Measurements from ENCODE around the gene ABLIM3. TPM values are rescaled to one million over a fixed set of nuclear protein-coding genes. Genes with fewer than 3 reads are reported as not detected.

ABLIM3 gene
- total RNA-seq, 2 experiments from 2014 or later: not detected

DNA sequence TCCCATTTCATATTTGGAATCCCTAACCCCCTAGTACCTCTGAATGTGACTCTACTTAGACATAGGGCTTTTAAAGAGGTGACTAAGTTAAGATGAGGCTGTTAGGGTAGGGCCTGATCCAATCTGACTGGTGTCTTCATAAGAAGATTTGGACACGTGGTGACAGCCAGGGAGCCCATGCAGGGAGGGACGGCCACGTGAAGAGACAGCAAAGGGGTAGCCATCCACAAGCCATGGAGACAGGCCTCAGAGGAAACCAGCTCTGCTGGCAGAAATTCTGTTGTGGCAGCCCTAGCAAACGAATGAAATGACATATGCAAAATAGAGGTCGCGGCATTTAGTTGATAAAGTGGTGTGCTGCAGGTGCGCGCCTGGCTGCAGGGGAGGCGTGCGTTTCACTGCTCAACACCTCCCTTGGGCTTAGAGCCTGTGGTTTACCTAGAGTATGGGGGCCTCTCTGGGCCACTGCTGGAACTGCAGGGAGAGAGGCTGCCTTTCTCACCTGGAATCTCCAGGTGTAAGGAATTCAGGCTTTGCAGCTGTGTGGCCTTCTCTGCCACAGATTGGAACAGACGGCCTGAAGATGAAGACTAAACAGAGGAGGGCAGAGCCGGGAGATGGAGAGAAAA, 123.3 kb downstream of the ABLIM3 start:
- H3K4me2 ChIP-seq (ENCODE audit: low read length): no peak overlapping the region
- peak; percentile 72 for DNase-seq (ENCODE audit: low spot score)

DNA sequence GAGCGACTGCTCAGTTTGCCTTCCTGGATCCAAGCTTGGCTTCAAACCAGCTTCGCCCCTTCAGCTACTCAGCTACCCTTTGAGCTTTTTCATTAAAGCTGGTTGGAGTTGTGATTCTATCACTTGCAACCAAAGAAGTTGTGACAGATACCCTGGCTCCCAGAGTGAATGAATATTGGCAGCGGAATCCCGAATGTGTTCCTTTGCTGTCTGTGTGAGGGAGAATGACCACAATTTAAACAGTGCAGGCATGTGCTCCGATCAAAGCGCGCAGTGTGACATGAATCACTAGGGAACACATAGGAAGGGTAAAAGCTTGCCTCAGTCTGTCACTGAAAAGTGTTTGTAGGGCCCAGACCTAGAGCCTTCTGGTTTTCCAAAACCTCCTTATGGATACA, 123.8 kb downstream of the ABLIM3 start:
- Histone ChIP-seq H4K20me1 (ENCODE audit: insufficient read depth, low read length) (no peaks in the 10 kb centered on the region), H3K79me2 (ENCODE audit: insufficient read depth, low read depth, low read length) (no peaks in the 10 kb centered on the region), H3K4me2 (ENCODE audit: low read length) (no peak overlapping the region), H3K9me2 (ENCODE audit: insufficient read depth, low read length) (no peaks in the 10 kb centered on the region), H3K36me3 (ENCODE audit: insufficient read depth, low read length) (no peaks in the 10 kb centered on the region), H3K4me1 (ENCODE audit: insufficient read depth, low read length, poor library complexity, severe bottlenecking) (no peaks in the 10 kb centered on the region), H3K27ac (ENCODE audit: low read depth, low read length, poor library complexity, severe bottlenecking) (no peak overlapping the region), H3K4me3 (ENCODE audit: low read depth, low read length, poor library complexity, severe bottlenecking) (no peak overlapping the region), H3K9me3 (ENCODE audit: low read length) (no peaks in the 10 kb centered on the region), H2AFZ (ENCODE audit: low read length) (no peak overlapping the region)
- ChIA-PET CTCF (ENCODE audit: unreplicated experiment) (interaction anchor here (1.0 kb wide), 1 partner anchor 10 kb away, joined by 3 read pairs; no protein-coding TSS in a partner anchor), POLR2A (no interaction called here)
- intact Hi-C loops (cut with micrococcal nuclease; ENCODE audit: unreplicated experiment): loop anchor here (5.0 kb wide), 2 partner anchors 123 to 138 kb away; partner anchors contain the start of gene ABLIM3
- no TSS peak for BruUV-seq (replicated peaks)
- DNase-seq (ENCODE audit: low spot score): no peak
- TF ChIP-seq, protein P1, sequence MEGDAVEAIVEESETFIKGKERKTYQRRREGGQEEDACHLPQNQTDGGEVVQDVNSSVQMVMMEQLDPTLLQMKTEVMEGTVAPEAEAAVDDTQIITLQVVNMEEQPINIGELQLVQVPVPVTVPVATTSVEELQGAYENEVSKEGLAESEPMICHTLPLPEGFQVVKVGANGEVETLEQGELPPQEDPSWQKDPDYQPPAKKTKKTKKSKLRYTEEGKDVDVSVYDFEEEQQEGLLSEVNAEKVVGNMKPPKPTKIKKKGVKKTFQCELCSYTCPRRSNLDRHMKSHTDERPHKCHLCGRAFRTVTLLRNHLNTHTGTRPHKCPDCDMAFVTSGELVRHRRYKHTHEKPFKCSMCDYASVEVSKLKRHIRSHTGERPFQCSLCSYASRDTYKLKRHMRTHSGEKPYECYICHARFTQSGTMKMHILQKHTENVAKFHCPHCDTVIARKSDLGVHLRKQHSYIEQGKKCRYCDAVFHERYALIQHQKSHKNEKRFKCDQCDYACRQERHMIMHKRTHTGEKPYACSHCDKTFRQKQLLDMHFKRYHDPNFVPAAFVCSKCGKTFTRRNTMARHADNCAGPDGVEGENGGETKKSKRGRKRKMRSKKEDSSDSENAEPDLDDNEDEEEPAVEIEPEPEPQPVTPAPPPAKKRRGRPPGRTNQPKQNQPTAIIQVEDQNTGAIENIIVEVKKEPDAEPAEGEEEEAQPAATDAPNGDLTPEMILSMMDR (conservative IDR thresholded peaks at IDR 0.05; ENCODE audit: low read length): peak; percentile 14; the same call in 1 of the 2 replicates
- TF ChIP-seq EZH2phosphoT487 (IDR thresholded peaks at IDR 0.05; ENCODE audit: borderline replicate concordance, low read depth, low read length): no peak

More for the DNA sequence above, 123.3 kb downstream of the ABLIM3 start:
- H3K9me3 ChIP-seq (ENCODE audit: low read length): no peaks in the 10 kb centered on the region
- H3K4me3 ChIP-seq (ENCODE audit: low read depth, low read length, poor library complexity, severe bottlenecking): no peak overlapping the region
- H3K36me3 ChIP-seq (ENCODE audit: insufficient read depth, low read length): no peaks in the 10 kb centered on the region
- H4K20me1 ChIP-seq (ENCODE audit: insufficient read depth, low read length): no peaks in the 10 kb centered on the region
- TF ChIP-seq EZH2phosphoT487 (IDR thresholded peaks at IDR 0.05; ENCODE audit: borderline replicate concordance, low read depth, low read length): no peak
- TF ChIP-seq, protein P1 (conservative IDR thresholded peaks at IDR 0.05; ENCODE audit: low read length): peak; percentile 77
- CTCF ChIA-PET (ENCODE audit: unreplicated experiment): no interaction called here
- H3K9me2 ChIP-seq (ENCODE audit: insufficient read depth, low read length): no peaks in the 10 kb centered on the region
- intact Hi-C loops (cut with micrococcal nuclease; ENCODE audit: unreplicated experiment): loop anchor here (5.0 kb wide), 3 partner anchors 122 to 532 kb away; partner anchors contain the start of gene ABLIM3
- H3K79me2 ChIP-seq (ENCODE audit: insufficient read depth, low read depth, low read length): no peaks in the 10 kb centered on the region
- no TSS peak for BruUV-seq (replicated peaks)
- H3K27ac ChIP-seq (ENCODE audit: low read depth, low read length, poor library complexity, severe bottlenecking): no peak overlapping the region
- H3K4me1 ChIP-seq (ENCODE audit: insufficient read depth, low read length, poor library complexity, severe bottlenecking): no peaks in the 10 kb centered on the region
- POLR2A ChIA-PET: no interaction called here
- no peak overlapping the region for H2AFZ ChIP-seq (ENCODE audit: low read length)

DNA sequence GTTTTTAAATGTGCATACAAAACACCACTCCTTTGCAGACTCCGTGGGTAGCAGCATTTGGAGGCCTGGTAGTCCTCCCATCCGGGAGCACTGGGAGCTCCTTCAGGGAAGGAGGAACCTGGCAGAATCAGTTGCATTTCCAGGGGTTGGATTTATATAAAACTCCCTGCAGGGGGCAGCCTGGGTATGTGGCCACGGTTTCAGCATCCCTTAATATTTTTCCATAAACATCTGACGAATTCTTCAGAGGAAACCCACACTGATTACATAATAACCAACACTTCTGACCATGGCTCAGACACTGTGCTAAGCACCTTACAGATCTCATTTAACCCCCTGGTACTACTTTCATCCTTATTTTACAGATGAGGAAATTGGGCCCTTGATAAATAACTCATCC, 124.3 kb downstream of the ABLIM3 start:
- ChIA-PET POLR2A (no interaction called here), CTCF (ENCODE audit: unreplicated experiment) (interaction anchor here (1.0 kb wide), 1 partner anchor 11 kb away, joined by 3 read pairs; no protein-coding TSS in a partner anchor)
- H4K20me1 ChIP-seq (ENCODE audit: insufficient read depth, low read length): no peaks in the 10 kb centered on the region
- BruUV-seq (replicated peaks): no TSS peak
- H3K79me2 ChIP-seq (ENCODE audit: insufficient read depth, low read depth, low read length): no peaks in the 10 kb centered on the region
- H2AFZ ChIP-seq (ENCODE audit: low read length): no peak overlapping the region
- intact Hi-C loops (cut with micrococcal nuclease; ENCODE audit: unreplicated experiment): loop anchor here (5.0 kb wide), 2 partner anchors 123 to 138 kb away; partner anchors contain the start of gene ABLIM3
- DNase-seq (ENCODE audit: low spot score): no peak
- no peak overlapping the region for H3K4me2 ChIP-seq (ENCODE audit: low read length)
- H3K9me3 ChIP-seq (ENCODE audit: low read length): no peaks in the 10 kb centered on the region
- no peaks in the 10 kb centered on the region for H3K36me3 ChIP-seq (ENCODE audit: insufficient read depth, low read length)
- H3K4me3 ChIP-seq (ENCODE audit: low read depth, low read length, poor library complexity, severe bottlenecking): no peak overlapping the region
- no peak overlapping the region for H3K27ac ChIP-seq (ENCODE audit: low read depth, low read length, poor library complexity, severe bottlenecking)
- TF ChIP-seq, protein P1 (conservative IDR thresholded peaks at IDR 0.05; ENCODE audit: low read length): peak; percentile 60
- TF ChIP-seq EZH2phosphoT487 (IDR thresholded peaks at IDR 0.05; ENCODE audit: borderline replicate concordance, low read depth, low read length): no peak
- H3K9me2 ChIP-seq (ENCODE audit: insufficient read depth, low read length): no peaks in the 10 kb centered on the region
- H3K4me1 ChIP-seq (ENCODE audit: insufficient read depth, low read length, poor library complexity, severe bottlenecking): no peaks in the 10 kb centered on the region

Measured in OCI-LY7 (cell line).